Activated CD4-positive, alpha-beta T cell treated with anti-CD3 and anti-CD28 coated beads, Interleukin-2, amount 50 U/mL, for 16 hours (primary cell): Measurements from ENCODE around the gene FAM83E.
"Not testable (repeated sequence)": the region's sequence is repeated elsewhere in the genome, so short reads cannot be mapped to it uniquely, and the experiment has no call there.

Source experiments
- DNase-seq: peaks from one replicate; pipeline ENCODE4 v3.0.0-alpha.2; 2020

FAM83E gene

GRCh38 chr19:48639483-48640375 lies 24.9 kb upstream of the FAM83E start:
- DNase-seq, result no peak

DNA sequence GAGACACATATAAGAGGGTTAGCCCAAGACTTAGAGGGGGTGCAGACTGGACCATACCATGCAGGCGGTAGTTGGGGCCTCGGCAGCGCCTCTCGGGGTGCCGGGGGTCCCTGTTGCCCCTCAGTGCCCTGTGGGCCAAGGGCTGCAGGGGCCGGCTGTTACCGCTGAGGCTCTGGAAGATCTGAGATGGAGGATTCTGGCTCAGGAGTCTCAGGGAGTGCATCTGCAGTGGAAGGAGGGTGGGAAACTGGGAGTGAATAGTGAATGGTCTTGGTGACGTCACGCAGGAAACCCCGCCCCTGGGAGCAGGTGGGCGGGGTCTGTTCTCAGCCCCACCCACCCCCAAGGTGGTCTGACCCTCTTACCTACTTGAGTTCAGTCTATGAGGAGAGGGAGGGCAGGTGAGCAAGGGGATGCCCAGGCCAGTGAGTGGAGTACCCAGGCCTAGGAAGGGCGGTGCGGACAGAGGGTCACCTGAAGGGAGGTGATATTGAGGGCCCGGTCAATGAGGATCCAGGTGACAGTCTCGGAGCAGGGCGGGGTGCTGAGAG lies 24.0 kb upstream of the FAM83E start:
- DNase-seq, result no peak

- DNase-seq, result peak; percentile 87
Measured at GRCh38 chr19:48637948-48638830, 23.3 kb upstream of the FAM83E start.

GRCh38 chr19:48637449-48637947 lies 22.6 kb upstream of the FAM83E start:
- peak; percentile 98 for DNase-seq

DNA sequence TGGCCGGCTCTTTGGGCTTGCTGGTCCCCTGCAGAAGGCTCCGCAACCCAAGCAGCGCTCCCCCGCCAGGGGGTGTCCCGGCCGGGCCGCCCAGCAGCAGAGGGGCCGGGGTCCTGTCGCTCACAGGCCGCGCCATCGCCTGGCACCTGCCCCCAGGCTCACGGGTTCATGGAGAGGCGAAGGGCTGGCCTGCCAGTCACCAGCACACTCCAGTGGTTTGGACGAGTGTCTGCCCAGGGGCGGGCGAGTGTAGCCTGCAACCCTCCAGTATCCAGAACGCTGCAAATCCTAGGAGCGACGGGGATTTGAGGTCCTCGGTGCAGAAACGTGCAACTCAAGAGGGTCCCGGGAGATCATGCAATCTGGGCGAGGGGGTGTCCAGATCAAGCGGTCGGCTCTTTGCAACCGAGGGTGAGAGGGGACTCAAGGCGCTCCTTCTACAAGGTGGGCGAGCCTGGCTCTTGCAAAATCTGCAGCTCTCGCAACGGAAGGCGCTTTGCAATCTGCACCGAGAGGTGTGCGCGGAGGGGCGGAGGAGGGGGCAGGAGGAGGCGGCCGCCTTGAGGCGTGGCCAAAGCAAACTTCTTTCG lies 22.1 kb upstream of the FAM83E start, which contains the start of gene DBP:
DBP (minus strand) TSS at position 521 of the 590 bp plus-strand sequence; CDS start at position 136, 385 bp downstream.
- no peak for DNase-seq

DNA sequence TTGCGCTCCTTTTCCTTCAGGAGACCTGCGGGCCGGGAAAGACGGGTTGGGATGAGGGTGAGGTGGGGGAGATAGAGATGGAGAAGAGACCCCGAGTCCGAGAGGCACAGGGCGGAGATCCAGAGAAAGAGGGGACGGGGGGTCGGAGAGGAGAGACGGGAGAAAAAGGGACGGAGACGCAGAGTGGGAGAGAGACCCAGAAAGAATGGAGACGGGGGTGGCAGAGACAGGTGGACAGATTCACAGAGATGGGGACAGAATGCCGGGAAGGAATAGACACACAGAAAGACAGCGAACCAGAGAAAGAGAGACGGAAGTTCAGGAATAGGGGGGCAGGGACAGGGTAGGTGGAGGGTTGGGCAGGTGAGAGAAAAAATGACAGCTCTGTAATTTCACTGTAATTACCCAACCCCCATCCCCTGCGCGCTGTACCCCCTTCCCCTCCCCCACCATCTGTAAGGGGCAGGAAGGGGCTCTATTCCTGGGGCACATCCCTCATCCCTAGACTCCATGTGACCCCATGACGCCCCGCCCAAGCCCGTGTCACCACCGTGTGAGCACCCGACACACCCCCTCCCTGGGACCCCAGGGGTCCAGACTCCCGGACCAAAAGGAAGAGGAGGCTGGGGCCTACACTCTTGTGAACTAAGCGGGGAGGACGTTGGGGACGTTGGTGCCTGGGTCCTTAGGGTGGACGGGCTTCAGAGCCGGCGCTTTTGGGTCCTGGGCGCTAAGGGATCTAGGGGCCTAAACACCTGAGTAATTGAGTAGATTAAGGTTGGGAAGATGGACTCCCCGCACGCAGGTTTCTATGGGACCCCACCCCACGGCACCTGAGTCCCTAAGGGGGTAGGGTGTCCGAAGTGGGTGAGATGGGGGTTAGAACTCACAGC lies 21.3 kb upstream of the FAM83E start:
- no peak for DNase-seq

- peak; percentile 71 for DNase-seq
Measured at GRCh38 chr19:48635263-48635965, 20.5 kb upstream of the FAM83E start.

DNA sequence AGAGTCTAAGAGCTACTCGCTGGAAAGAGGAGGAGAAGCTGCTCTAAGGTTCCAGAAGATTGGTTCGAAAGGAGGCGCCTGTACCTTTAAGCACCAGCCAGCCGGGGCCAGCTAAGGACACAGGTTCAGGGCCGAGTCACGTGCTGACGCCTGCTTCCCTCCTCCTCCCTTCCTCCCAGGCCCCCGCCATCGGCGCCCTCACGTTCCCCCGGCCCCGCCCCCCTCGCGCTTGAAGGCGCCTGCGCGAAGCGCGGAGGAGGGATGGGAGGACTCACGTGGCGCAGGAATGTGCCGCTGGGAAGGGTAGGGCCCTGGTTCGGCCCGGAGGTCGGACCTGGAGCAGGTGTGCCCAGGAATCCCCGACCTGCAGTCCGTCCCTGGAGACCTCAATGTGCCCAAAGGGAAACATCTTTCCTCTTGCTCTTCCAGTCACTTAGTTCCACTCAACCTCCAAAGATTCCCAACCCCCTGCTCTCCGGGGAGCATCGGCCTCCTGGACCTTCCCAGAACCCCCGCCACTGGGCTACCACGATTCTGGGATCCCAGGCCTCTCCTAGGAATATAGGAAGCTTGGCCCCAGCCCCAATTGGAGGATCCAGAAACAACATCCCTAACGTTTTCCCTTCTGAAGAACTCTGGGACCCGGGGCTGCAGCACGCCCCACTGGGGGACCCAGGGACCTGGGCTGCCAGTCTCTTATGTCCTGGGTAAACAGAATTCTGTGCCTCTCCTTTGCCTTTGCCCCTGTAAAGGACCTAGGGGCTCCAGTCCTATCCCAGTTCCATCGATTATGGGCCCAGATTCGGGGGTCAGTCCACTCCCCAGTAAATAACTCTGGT lies 19.8 kb upstream of the FAM83E start:
- DNase-seq, result peak; percentile 94

- no peak for DNase-seq
Measured at GRCh38 chr19:48634036-48634342, 19.1 kb upstream of the FAM83E start.

DNA sequence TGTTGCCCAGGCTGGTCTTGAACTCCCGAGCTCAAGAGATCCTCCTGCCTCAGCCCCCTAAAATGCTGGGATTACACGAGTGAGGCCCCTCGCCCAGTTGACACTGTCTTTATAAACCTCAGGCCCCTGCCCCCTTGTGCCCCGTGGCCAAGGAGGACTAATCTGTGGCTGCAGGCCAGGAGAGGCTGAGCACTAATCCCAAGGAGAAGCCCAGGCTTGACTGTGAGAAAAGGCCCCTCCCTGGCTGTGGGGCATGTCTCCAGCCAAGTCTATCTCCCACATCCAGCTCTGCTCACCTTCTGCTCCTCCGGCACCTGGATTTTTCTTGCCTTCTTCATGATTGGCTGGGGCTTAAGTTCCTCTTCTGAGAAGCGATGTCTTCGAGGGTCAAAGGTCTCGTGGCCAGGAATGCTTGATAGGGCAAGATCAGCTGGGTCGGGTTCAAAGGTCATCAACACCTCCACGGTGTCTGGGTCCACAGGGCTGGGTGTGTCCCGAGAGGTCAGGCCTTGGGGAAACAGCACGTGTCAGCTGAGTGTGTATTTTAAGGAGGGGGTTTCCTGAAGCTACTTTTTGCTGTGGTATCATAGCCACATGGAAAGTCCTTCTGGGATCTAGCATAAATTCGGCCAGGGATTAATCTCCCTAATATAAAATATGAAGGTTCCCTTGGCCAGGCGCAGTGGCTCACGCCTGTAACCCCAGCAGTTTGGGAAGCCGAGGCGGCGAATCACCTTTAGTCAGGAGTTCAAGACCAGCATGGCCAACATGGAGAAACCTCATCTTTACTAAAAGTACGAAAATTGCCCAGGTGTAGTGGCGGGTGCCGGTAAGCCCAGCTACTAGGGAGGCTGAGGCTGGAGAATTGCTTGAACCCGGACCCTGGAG lies 18.5 kb upstream of the FAM83E start:
- no peak for DNase-seq

GRCh38 chr19:48632692-48633147 lies 17.8 kb upstream of the FAM83E start:
- DNase-seq, result no peak

DNA sequence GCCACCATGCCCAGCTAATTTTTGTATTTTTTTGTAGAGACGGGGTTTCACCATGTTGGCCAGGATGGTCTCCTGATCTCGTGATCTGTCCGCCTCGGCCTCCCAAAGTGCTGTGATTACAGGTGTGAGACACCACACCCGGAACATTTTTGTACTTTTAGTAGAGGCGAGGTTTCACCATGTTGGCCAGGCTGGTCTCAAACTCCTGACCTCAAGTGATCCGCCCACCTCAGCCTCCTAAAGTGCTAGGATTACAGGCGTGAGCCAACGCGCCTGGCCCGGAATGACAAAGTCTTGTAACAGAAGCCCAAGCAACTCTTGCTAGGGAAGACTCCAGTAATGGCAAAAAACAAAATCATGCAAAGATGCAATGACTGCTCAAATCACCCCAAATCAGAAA lies 17.4 kb upstream of the FAM83E start:
- DNase-seq, result not testable (repeated sequence)

DNA sequence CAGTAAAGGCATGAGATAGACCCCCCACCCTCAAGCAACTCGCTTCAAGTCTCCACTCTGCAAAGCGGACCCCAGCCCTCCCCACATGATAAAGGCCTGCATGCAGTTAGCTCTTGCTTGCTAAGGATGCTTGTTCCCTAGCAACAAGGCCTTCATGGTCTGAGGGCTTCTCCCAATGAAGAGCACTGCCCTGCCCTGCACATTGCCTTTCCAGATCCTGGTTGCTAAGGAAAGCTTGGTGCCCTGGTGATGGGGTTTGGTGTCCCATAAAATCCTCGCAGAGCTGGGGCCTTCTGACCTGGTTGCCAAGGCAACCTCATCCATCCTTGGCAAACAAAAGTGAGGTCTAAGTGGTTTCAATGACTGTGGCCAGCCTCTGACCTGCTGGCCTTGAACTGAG lies 16.3 kb upstream of the FAM83E start:
- no peak for DNase-seq

DNA sequence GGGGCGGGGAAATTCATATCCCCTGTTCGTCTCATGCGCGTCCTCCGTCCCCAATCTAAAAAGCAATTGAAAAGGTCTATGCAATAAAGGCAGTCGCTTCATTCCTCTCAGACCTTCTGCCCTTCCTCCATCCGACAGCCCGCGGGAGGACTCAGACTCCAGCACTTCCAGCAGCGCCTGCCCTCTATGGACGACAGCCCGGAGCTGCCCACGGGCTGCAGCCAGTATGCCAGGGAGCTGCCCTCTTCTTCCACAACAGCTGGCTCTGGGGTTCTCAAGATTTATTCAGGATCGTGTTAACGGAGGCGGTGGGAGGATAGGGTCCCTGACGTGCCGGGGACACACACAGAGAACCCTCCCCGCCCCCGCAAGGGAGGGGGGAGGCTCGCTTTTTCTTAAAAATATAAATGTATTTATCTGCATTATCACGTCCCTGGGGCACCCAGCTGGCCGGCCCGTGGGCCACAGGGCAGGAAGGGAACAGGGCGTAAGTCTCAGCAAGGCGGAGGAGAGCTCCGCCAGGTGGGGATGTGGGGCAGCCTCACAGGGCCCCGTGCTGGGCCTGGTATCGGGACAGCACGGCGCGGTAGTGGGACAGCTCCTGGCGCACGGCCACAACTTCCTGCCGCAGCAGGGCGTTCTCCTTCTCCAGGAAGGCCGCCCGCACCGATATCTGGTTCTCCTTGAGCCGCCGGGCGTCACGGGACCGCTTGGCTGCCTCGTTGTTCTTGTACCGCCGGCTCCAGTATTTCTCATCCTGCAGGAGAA lies 15.6 kb upstream of the FAM83E start:
- DNase-seq, result no peak

- DNase-seq, result no peak
Measured at GRCh38 chr19:48629599-48630295, 14.9 kb upstream of the FAM83E start.

DNA sequence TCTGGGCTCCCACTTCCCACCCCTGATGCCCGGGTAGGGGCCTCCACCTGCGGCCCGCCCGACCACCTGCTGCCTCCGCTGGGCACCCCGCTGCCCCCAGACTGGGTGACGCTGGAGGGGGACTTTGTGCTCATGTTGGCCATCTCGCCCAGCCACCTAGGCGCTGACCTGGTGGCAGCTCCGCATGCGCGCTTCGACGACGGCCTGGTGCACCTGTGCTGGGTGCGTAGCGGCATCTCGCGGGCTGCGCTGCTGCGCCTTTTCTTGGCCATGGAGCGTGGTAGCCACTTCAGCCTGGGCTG lies 14.4 kb upstream of the FAM83E start:
- no peak for DNase-seq

GRCh38 chr19:48628486-48629296 lies 13.8 kb upstream of the FAM83E start:
- DNase-seq, result no peak
